H1 (cell line): ENCODE results near the gene ARHGEF26. TPM values are rescaled to one million over a fixed set of nuclear protein-coding genes. Genes with fewer than 3 reads are reported as not detected.

Source experiments
- CTCF ChIA-PET: fragments of 300-600 bp; sonication (Branson Sonifier 250); formaldehyde crosslinking; loops from one replicate; lab custom pipeline; 2021; ENCODE audit not compliant: partially characterized antibody; lab: Charles Lee
- POLR2A ChIA-PET: fragments of 300-600 bp; sonication (Branson Sonifier 250); formaldehyde crosslinking; loops from one replicate; lab custom pipeline; 2021; ENCODE audit warnings: inconsistent platforms; ENCODE audit not compliant: partially characterized antibody; lab: Charles Lee
- DNase-seq, 2 experiments: peaks; one replicate each; pipeline versions ENCODE4 v3.0.0 to v3.0.0-alpha.2; 2010 to 2022; ENCODE audit warnings: low spot score in 2 of 2, low read depth in 1 of 2, mixed read lengths in 1 of 2
- FAIRE-seq: peaks from 2 replicates; lab custom pipeline; 2011; peaks lifted over from hg19 to GRCh38; lab: Jason Lieb, UNC
- H2AFZ ChIP-seq: 2 replicates; pipeline ENCODE4 v1.8.1; 2012; ENCODE audit warnings: low read length, inconsistent platforms
- H2AK5ac ChIP-seq: 2 replicates; pipeline ENCODE4 v1.6.1; 2013; ENCODE audit warnings: low read depth, low read length
- H2BK120ac ChIP-seq: replicated peaks from 2 replicates; pipeline ENCODE3; 2013; ENCODE audit warnings: low read depth, low read length, inconsistent platforms
- H2BK12ac ChIP-seq: 2 replicates; pipeline ENCODE4 v1.6.1; 2013; ENCODE audit warnings: low read depth, low read length
- H2BK15ac ChIP-seq: 2 replicates; pipeline ENCODE4 v1.6.1; 2013; ENCODE audit warnings: low read length
- H2BK20ac ChIP-seq: 2 replicates; pipeline ENCODE4 v1.6.1; 2013; ENCODE audit warnings: low read length
- H2BK5ac ChIP-seq: 2 replicates; pipeline ENCODE4 v1.6.1; 2013; ENCODE audit warnings: low read depth, low read length
- H3K14ac ChIP-seq: 2 replicates; pipeline ENCODE4 v1.6.1; 2013; ENCODE audit warnings: inconsistent platforms; ENCODE audit not compliant: insufficient read length
- H3K18ac ChIP-seq: 2 replicates; pipeline ENCODE4 v1.6.1; 2013; ENCODE audit warnings: low read length; ENCODE audit errors: extremely low read depth
- H3K23ac ChIP-seq: 2 replicates; pipeline ENCODE4 v1.6.1; 2013; ENCODE audit warnings: inconsistent platforms; ENCODE audit not compliant: insufficient read length
- H3K23me2 ChIP-seq: 2 replicates; pipeline ENCODE4 v1.6.1; 2013; ENCODE audit warnings: low read depth, low read length
- H3K27ac ChIP-seq: 2 replicates; pipeline ENCODE4 v1.6.1; 2011; ENCODE audit warnings: low read depth, low read length, inconsistent platforms
- H3K27me3 ChIP-seq, 4 experiments: replicated peaks in 1 of 4; 1 replicate in 1 of 4; 2 replicates in 3 of 4; pipeline versions ENCODE4 v1.6.1 to v1.8.1; 2011 to 2013; ENCODE audit warnings: low read length in 3 of 4, mild to moderate bottlenecking in 3 of 4, inconsistent platforms in 2 of 4, mixed read lengths in 2 of 4, moderate library complexity in 1 of 4; ENCODE audit not compliant: control insufficient read depth in 3 of 4, insufficient read depth in 3 of 4; ENCODE audit errors: extremely low read depth in 1 of 4
- H3K36me3 ChIP-seq, 4 experiments: 2 replicates each; pipeline versions ENCODE4 v1.6.1 to v1.8.1; 2011 to 2013; ENCODE audit warnings: mild to moderate bottlenecking in 4 of 4, low read length in 3 of 4, moderate library complexity in 2 of 4, control low read depth in 1 of 4, inconsistent platforms in 1 of 4; ENCODE audit not compliant: insufficient read depth in 4 of 4, control insufficient read depth in 2 of 4
- H3K4ac ChIP-seq: replicated peaks from 2 replicates; pipeline ENCODE3; 2013; ENCODE audit warnings: low read length, low read depth, mixed read lengths, inconsistent platforms; ENCODE audit not compliant: insufficient read length
- H3K4me1 ChIP-seq, 4 experiments: replicated peaks in 1 of 4; 1 replicate in 1 of 4; 2 replicates in 3 of 4; pipeline versions ENCODE4 v1.6.1 to v1.8.1; 2011 to 2013; ENCODE audit warnings: low read length in 3 of 4, inconsistent platforms in 2 of 4, mixed read lengths in 1 of 4; ENCODE audit not compliant: insufficient read depth in 4 of 4, control insufficient read depth in 3 of 4
- H3K4me2 ChIP-seq, 2 experiments: 2 replicates each; pipeline versions ENCODE4 v1.6.1 to v1.8.1; 2011 to 2013; ENCODE audit warnings: low read depth in 2 of 2, low read length in 2 of 2, control low read depth in 1 of 2, inconsistent platforms in 1 of 2, mild to moderate bottlenecking in 1 of 2; ENCODE audit not compliant: insufficient read depth in 1 of 2
- H3K4me3 ChIP-seq, 4 experiments: fragments of 200-600, 300-600 bp in 1 of 4; sonication (generic), shearing (Covaris generic), sonication (Bioruptor Twin) in 1 of 4; 2 replicates each; pipeline versions ENCODE4 v1.5.1 to v1.8.1; 2011 to 2016; ENCODE audit warnings: low read length in 4 of 4, low read depth in 3 of 4, control low read depth in 2 of 4, inconsistent platforms in 2 of 4, mild to moderate bottlenecking in 2 of 4, mixed read lengths in 1 of 4, moderate library complexity in 1 of 4; ENCODE audit not compliant: insufficient read depth in 2 of 4; ENCODE audit errors: extremely low read depth in 1 of 4
- H3K56ac ChIP-seq: replicated peaks from 2 replicates; pipeline ENCODE3; 2013; ENCODE audit warnings: low read depth, mild to moderate bottlenecking, mixed read lengths, low read length, inconsistent platforms; ENCODE audit not compliant: insufficient read length
- H3K79me1 ChIP-seq: 2 replicates; pipeline ENCODE4 v1.6.1; 2013; ENCODE audit warnings: low read depth, low read length, control low read depth
- H3K79me2 ChIP-seq, 2 experiments: 2 replicates each; pipeline versions ENCODE4 v1.6.1 to v1.8.1; 2012 to 2013; ENCODE audit warnings: low read length in 2 of 2, mild to moderate bottlenecking in 2 of 2, inconsistent platforms in 1 of 2; ENCODE audit not compliant: insufficient read depth in 2 of 2, control insufficient read depth in 1 of 2
- H3K9ac ChIP-seq, 4 experiments: replicated peaks in 1 of 4; 1 replicate in 1 of 4; 2 replicates in 3 of 4; pipeline versions ENCODE4 v1.6.1 to v1.8.1; 2011 to 2013; ENCODE audit warnings: low read depth in 3 of 4, low read length in 3 of 4, control low read depth in 2 of 4, mild to moderate bottlenecking in 2 of 4, moderate library complexity in 2 of 4, inconsistent platforms in 1 of 4; ENCODE audit errors: extremely low read depth in 1 of 4
- H3K9me3 ChIP-seq, 2 experiments: 2 replicates each; pipeline versions ENCODE4 v1.6.1 to v1.8.1; 2012 to 2013; ENCODE audit warnings: mild to moderate bottlenecking in 2 of 2, moderate library complexity in 2 of 2, control low read depth in 1 of 2, inconsistent platforms in 1 of 2, low read depth in 1 of 2, low read length in 1 of 2, mixed read lengths in 1 of 2; ENCODE audit not compliant: insufficient read depth in 2 of 2
- H4K20me1 ChIP-seq, 2 experiments: replicated peaks in 1 of 2; 2 replicates each; pipeline versions ENCODE3 to v1.8.1; 2011 to 2013; ENCODE audit warnings: inconsistent platforms in 2 of 2, low read length in 2 of 2, mild to moderate bottlenecking in 1 of 2; ENCODE audit not compliant: insufficient read depth in 2 of 2, control insufficient read depth in 1 of 2
- H4K5ac ChIP-seq: 2 replicates; pipeline ENCODE4 v1.6.1; 2013; ENCODE audit warnings: low read length, low read depth, mixed read lengths, inconsistent platforms; ENCODE audit not compliant: insufficient read length
- H4K8ac ChIP-seq: 2 replicates; pipeline ENCODE4 v1.8.0; 2013; ENCODE audit warnings: mild to moderate bottlenecking, moderate library complexity, low read length, inconsistent platforms; ENCODE audit not compliant: insufficient read depth; ENCODE audit errors: extremely low read depth
- H4K91ac ChIP-seq: replicated peaks from 2 replicates; pipeline ENCODE3; 2013; ENCODE audit warnings: low read length, mixed read lengths, inconsistent platforms; ENCODE audit not compliant: insufficient read length
- BCL11A ChIP-seq, 2 experiments: IDR thresholded peaks; one replicate each; pipeline ENCODE4 v1.6.1; 2011; ENCODE audit warnings: low read depth in 2 of 2, low read length in 2 of 2, mild to moderate bottlenecking in 2 of 2
- CBX5 ChIP-seq: fragments of 300-800, 300-1000 bp; sonication (generic); IDR thresholded peaks from 2 replicates; pipeline ENCODE4 v1.7.1; 2016; ENCODE audit warnings: antibody characterized with exemption, low read length, low read depth
- CHD2 ChIP-seq: IDR thresholded peaks from 2 replicates; pipeline ENCODE4 v1.6.1; 2012; ENCODE audit warnings: low read length, improper control_type of control experiment
- EZH2 ChIP-seq: fragments of 200-600 bp; sonication (generic); IDR thresholded peaks from 2 replicates; pipeline ENCODE4 v1.7.1; 2012; ENCODE audit warnings: low read depth, mild to moderate bottlenecking, moderate library complexity, low read length, inconsistent platforms; ENCODE audit not compliant: severe bottlenecking
- HDAC2 ChIP-seq, 2 experiments: fragments of 300-600 bp in 1 of 2; sonication (generic) in 1 of 2; IDR thresholded peaks; 2 replicates each; pipeline ENCODE4 v1.6.1; 2011 to 2012; ENCODE audit warnings: low read depth in 2 of 2, low read length in 2 of 2, mild to moderate bottlenecking in 2 of 2, moderate library complexity in 2 of 2, borderline replicate concordance in 1 of 2, inconsistent platforms in 1 of 2
- RAD21 ChIP-seq, 2 experiments: IDR thresholded peaks in 1 of 2; conservative IDR thresholded peaks in 1 of 2; 2 replicates each; pipeline ENCODE4 v1.6.1; 2011; ENCODE audit warnings: low read depth in 2 of 2, low read length in 2 of 2, improper control_type of control experiment in 1 of 2, inconsistent platforms in 1 of 2, mild to moderate bottlenecking in 1 of 2, moderate library complexity in 1 of 2
- SIX5 ChIP-seq: IDR thresholded peaks from 2 replicates; pipeline ENCODE4 v1.6.1; 2011; ENCODE audit warnings: mild to moderate bottlenecking, low read depth, low read length
- SUZ12 ChIP-seq: fragments of 200-600 bp; sonication (generic); IDR thresholded peaks from 2 replicates; pipeline ENCODE4 v1.6.1; 2012; ENCODE audit warnings: mild to moderate bottlenecking, inconsistent platforms, low read length, moderate library complexity, mixed read lengths
- TAF1 ChIP-seq: IDR thresholded peaks from 2 replicates; pipeline ENCODE4 v1.6.1; 2011; ENCODE audit warnings: mild to moderate bottlenecking, low read depth, low read length
- TBP ChIP-seq: IDR thresholded peaks from 2 replicates; pipeline ENCODE4 v1.6.1; 2011; ENCODE audit warnings: low read depth, low read length, improper control_type of control experiment
- ZNF274 ChIP-seq: IDR thresholded peaks from 2 replicates; pipeline ENCODE4 v1.7.0; 2012; ENCODE audit warnings: low read length, borderline replicate concordance; ENCODE audit errors: extremely low read depth
- polyA plus RNA-seq, 7 experiments: library from polyadenylated mRNA; depleted of rRNA in 3 of 7; stranded (reverse) in 5 of 7; unstranded in 2 of 7; fragments of >200 nt in 5 of 7; fragments of 200-250 nt in 2 of 7; gene quantifications; 1 replicate in 5 of 7; 2 replicates in 1 of 7; 4 replicates in 1 of 7; pipeline versions ENCODE4 v1.2.1 to v1.2.3, GENCODE V29; 2011 to 2013; ENCODE audit warnings: missing spikeins in 2 of 7, mixed read lengths in 2 of 7
- total RNA-seq: library from RNA; stranded (reverse); fragmentation: NEBNext Ultra II Directional; extraction: Animal tissue kit (Norgen Biotek cat#: 25700); gene quantifications from 2 replicates; pipeline ENCODE4 v1.2.1, GENCODE V29; 2021
- TF ChIP-seq, protein P1 (sequence below): IDR thresholded peaks from 2 replicates; pipeline ENCODE4 v1.6.1; 2012; ENCODE audit warnings: inconsistent platforms

ARHGEF26 gene
- total and polyA plus RNA-seq, 2 of the 8 experiments (the other 6 are each of a cell fraction or from before 2014, with no cell fraction given), result 3.1 to 15.6 TPM

- no peak overlapping the region for H4K8ac ChIP-seq
- H3K27me3 ChIP-seq, result no peaks in the 10 kb centered on the region
- H2BK120ac ChIP-seq, result no peak overlapping the region
- H4K91ac ChIP-seq, result no peak overlapping the region
- H3K4me2 ChIP-seq, result no peak overlapping the region
- no peak overlapping the region for H3K14ac ChIP-seq
- H3K4ac ChIP-seq, result no peak overlapping the region
- no peak overlapping the region for H2BK5ac ChIP-seq
- no peak overlapping the region for H3K23ac ChIP-seq
- H3K18ac ChIP-seq, result no peak overlapping the region
- H4K5ac ChIP-seq, result no peak overlapping the region
- H3K9ac ChIP-seq, result no peak overlapping the region
- H2AK5ac ChIP-seq, result no peak overlapping the region
- no peak overlapping the region for H2BK15ac ChIP-seq
- H3K36me3 ChIP-seq, result peaks cover 12 to 86% (median 39%) of the 10 kb centered on the region in 4 experiments
- H2AFZ ChIP-seq, result no peak overlapping the region
- no peak overlapping the region for H2BK12ac ChIP-seq
- no peak overlapping the region for H2BK20ac ChIP-seq
- TF ChIP-seq, protein P1, sequence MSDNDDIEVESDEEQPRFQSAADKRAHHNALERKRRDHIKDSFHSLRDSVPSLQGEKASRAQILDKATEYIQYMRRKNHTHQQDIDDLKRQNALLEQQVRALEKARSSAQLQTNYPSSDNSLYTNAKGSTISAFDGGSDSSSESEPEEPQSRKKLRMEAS, result no peak
- TF ChIP-seq EZH2 (no peak), CBX5 (no peak), BCL11A (IDR thresholded peaks at IDR 0.05; ENCODE audit: low read depth in 2 of 2, low read length in 2 of 2) (no peak), HDAC2 (IDR thresholded peaks at IDR 0.05; ENCODE audit: borderline replicate concordance in 1 of 2, low read depth in 2 of 2, low read length in 2 of 2) (no peak), SUZ12 (no peak), TBP (no peak), RAD21 (IDR thresholded peaks at IDR 0.05 in 1 of 2, conservative IDR thresholded peaks at IDR 0.05 in 1 of 2; ENCODE audit: low read depth in 2 of 2, low read length in 2 of 2) (no peak), TAF1 (no peak), CHD2 (no peak), SIX5 (no peak), ZNF274 (no peak)
- TF ChIP-seq, all 59 proteins: peak for 0
- DNase-seq (no peak), FAIRE-seq (no peak)
- no peak overlapping the region for H3K4me3 ChIP-seq
- ChIA-PET POLR2A (no interaction called here), CTCF (interaction anchor here (1.3 kb wide), 1 partner anchor 245 kb away, joined by 3 read pairs; no protein-coding TSS in a partner anchor)
- no peaks in the 10 kb centered on the region; the same call in 1 of the 2 replicates for H3K79me1 ChIP-seq
- peaks cover 0 to 3% of the 10 kb centered on the region in 2 experiments for H4K20me1 ChIP-seq
- no peaks in the 10 kb centered on the region for H3K4me1 ChIP-seq
- no peak overlapping the region for H3K27ac ChIP-seq
- H3K9me3 ChIP-seq, result no peaks in the 10 kb centered on the region
- peaks cover 0 to 18% of the 10 kb centered on the region in 2 experiments; a peak in 2 of 4 replicates for H3K79me2 ChIP-seq
- H3K23me2 ChIP-seq, result no peaks in the 10 kb centered on the region
- no peak overlapping the region for H3K56ac ChIP-seq
These were observed 186.2 kb downstream of the ARHGEF26 start for GRCh38 chr3:154307363-154307762.
